ENCODE data around the gene CERS6. TPM values are rescaled to one million over a fixed set of nuclear protein-coding genes. Genes with fewer than 3 reads are reported as not detected.
A peak's percentile ranks its signal among the peaks of the same experiment; 100 is the strongest.

The CERS6 gene
- total RNA-seq, 1 donor from 2014 or later = 30.8 TPM

DNA sequence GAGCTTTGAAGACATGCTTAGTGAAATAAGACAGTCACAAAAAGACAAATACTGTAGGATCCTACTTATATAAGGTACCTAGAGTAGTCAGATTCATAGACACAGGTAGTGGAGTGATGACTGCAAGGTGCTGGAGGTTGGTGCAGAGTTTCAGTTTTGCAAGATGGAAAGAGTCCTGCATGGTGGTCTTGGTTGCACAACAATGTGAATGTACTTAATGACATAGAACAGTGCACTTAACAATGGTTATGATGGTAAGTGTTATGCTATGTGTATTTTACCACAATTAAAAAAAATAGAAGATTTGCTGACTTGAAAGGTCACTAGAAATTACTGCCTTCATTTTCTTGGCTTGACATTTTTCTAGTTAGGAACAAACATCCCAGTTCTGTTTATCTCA lies 9.5 kb downstream of the CERS6 start:
- H3K27ac ChIP-seq (ENCODE audit: low read depth, low read length) = no peak overlapping the region

DNA sequence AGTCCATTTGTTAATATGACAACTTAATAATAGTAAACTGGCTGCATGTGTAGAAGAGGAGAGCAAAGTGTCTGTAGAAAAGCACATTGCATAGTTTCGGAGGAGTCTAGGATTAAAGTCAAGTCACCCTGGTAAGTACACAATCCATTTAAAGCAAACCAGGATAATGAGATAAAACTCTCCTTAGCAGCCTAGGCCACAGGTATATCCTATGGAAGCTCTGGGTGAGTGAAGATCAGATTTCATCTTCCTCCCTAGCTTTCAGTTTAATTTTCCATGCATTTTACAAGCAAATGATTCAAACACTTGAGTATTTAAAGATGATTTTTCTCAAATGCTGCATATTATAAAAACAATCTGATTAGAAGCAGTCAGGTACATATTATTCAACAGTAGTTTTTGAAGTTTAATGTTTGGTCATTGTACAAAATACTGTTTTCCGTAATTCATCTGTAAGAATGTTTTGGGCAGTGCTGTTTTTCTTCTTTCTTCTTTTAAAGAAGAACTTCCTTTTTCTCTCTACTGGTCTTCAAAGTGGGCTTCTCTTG lies 10.2 kb downstream of the CERS6 start:
- Histone ChIP-seq H3K4me1 (ENCODE audit: control insufficient read depth in 3 of 3, insufficient read depth in 3 of 3, low read length in 3 of 3) (peaks cover 9 to 23% (median 14%) of the 10 kb centered on the region in 3 donors), H3K4me3 (ENCODE audit: low read length in 3 of 3) (peak overlapping the region in 1 of 3 donors; percentile 30)

More for the DNA sequence above, 9.5 kb downstream of the CERS6 start:
- no peaks in the 10 kb centered on the region for H3K27me3 ChIP-seq (ENCODE audit: control insufficient read depth in 3 of 3, insufficient read depth in 3 of 3, low read length in 3 of 3)
- no peak overlapping the region for H3K9ac ChIP-seq (ENCODE audit: low read depth in 1 of 3, low read length in 3 of 3)
- no peaks in the 10 kb centered on the region for H3K36me3 ChIP-seq (ENCODE audit: control insufficient read depth in 3 of 3, insufficient read depth in 3 of 3, low read length in 3 of 3)
- peaks cover 9 to 20% (median 10%) of the 10 kb centered on the region in 3 donors for H3K4me1 ChIP-seq (ENCODE audit: control insufficient read depth in 3 of 3, insufficient read depth in 3 of 3, low read length in 3 of 3)
- no peak overlapping the region for H3K4me3 ChIP-seq (ENCODE audit: low read length in 3 of 3)
- H3K9me3 ChIP-seq (ENCODE audit: control insufficient read depth in 3 of 3, low read length in 3 of 3) = no peaks in the 10 kb centered on the region

DNA sequence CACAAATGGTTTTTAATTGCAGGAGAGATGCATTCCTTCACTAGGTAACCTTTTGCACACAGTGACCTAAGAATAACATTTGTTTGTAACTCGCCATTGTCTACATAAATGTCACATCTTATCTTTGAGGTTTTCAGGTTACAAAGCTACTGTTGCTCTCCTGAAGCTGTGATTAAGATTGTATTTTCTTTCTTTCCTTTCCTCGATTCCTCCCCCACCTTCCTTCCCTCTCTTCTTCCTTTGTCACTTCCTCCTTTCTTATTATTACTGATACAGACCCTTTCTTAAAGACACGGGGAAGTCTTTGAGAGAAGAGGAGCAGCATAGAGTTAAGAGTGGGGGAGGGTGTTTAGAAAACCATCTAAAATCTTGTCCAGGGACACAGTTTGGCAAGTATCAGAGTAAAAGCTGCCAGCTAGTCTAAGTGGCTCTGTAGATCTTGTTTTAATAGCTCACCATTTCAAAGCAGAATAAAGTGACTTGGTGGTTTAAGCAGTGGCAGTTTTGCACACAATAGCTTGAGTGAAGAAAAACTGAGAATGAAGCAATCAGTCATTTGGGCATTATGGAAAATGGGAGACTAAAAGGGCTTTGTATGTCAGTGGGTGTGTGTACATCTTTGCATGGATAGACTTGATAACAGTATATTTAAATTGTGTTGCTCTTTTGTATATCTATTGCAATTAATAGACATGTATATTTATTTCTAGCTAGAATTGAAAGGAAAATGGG lies 10.9 kb downstream of the CERS6 start:
- no peaks in the 10 kb centered on the region for H3K27me3 ChIP-seq (ENCODE audit: control insufficient read depth in 3 of 3, insufficient read depth in 3 of 3, low read length in 3 of 3)
- H3K27ac ChIP-seq (ENCODE audit: low read depth, low read length) = no peak overlapping the region
- peak overlapping the region in 1 of 3 donors; percentile 12 for H3K9ac ChIP-seq (ENCODE audit: low read depth in 1 of 3, low read length in 3 of 3)
- no peak overlapping the region for H3K4me3 ChIP-seq (ENCODE audit: low read length in 3 of 3)
- H3K4me1 ChIP-seq (ENCODE audit: control insufficient read depth in 3 of 3, insufficient read depth in 3 of 3, low read length in 3 of 3) = peaks cover 9 to 23% (median 14%) of the 10 kb centered on the region in 3 donors
- no peaks in the 10 kb centered on the region for H3K36me3 ChIP-seq (ENCODE audit: control insufficient read depth in 3 of 3, insufficient read depth in 3 of 3, low read length in 3 of 3)
- H3K9me3 ChIP-seq (ENCODE audit: control insufficient read depth in 3 of 3, low read length in 3 of 3) = no peaks in the 10 kb centered on the region

More for the DNA sequence above, 10.2 kb downstream of the CERS6 start:
- Histone ChIP-seq H3K9me3 (ENCODE audit: control insufficient read depth in 3 of 3, low read length in 3 of 3) (no peaks in the 10 kb centered on the region), H3K27me3 (ENCODE audit: control insufficient read depth in 3 of 3, insufficient read depth in 3 of 3, low read length in 3 of 3) (no peaks in the 10 kb centered on the region), H3K27ac (ENCODE audit: low read depth, low read length) (no peak overlapping the region), H3K9ac (ENCODE audit: low read depth in 1 of 3, low read length in 3 of 3) (no peak overlapping the region), H3K36me3 (ENCODE audit: control insufficient read depth in 3 of 3, insufficient read depth in 3 of 3, low read length in 3 of 3) (no peaks in the 10 kb centered on the region)

DNA sequence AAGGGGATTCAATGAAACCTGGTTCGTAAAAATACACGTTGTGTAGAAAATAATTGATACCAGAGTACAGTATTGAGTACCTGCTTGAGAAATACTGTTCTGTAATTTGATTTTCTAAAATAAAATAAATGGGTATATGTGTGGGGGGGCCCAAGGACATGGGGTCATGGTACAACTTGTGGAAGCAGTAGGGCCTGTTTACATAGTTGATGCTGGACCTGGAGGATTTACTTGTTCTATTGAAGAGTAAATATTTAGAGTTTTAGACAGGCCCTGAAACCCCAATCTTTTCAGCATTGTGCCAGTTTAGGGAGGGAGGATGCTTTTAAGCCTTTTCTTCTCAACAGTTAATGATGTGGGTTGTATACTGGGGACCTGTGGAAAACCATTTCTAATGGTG lies 11.7 kb downstream of the CERS6 start:
- no peaks in the 10 kb centered on the region for H3K9me3 ChIP-seq (ENCODE audit: control insufficient read depth in 3 of 3, low read length in 3 of 3)
- no peaks in the 10 kb centered on the region for H3K36me3 ChIP-seq (ENCODE audit: control insufficient read depth in 3 of 3, insufficient read depth in 3 of 3, low read length in 3 of 3)
- no peak overlapping the region for H3K27ac ChIP-seq (ENCODE audit: low read depth, low read length)
- no peak overlapping the region for H3K9ac ChIP-seq (ENCODE audit: low read depth in 1 of 3, low read length in 3 of 3)
- no peaks in the 10 kb centered on the region for H3K27me3 ChIP-seq (ENCODE audit: control insufficient read depth in 3 of 3, insufficient read depth in 3 of 3, low read length in 3 of 3)
- H3K4me3 ChIP-seq (ENCODE audit: low read length in 3 of 3) = no peak overlapping the region
- H3K4me1 ChIP-seq (ENCODE audit: control insufficient read depth in 3 of 3, insufficient read depth in 3 of 3, low read length in 3 of 3) = peaks cover 9 to 23% (median 14%) of the 10 kb centered on the region in 3 donors

DNA sequence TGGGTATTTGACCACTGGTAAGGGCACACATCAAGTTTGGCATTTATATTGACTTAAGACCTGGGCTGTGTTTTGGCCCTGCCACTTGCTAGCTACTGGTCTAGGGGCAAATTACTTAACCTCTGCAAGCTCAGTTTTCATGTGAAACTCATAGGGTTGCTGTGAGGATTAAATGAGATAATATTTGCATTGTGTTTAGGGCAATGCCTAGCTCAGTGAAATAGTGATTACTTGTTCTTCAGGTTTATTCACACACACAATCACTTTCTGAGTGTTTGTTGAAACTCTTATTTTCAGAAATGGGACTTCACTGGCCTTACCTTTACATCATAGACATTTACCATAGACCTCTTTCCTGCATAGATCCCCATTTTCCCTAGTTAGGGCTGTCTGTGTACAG lies 12.3 kb downstream of the CERS6 start:
- no peaks in the 10 kb centered on the region for H3K36me3 ChIP-seq (ENCODE audit: control insufficient read depth in 3 of 3, insufficient read depth in 3 of 3, low read length in 3 of 3)
- H3K4me3 ChIP-seq (ENCODE audit: low read length in 3 of 3) = no peak overlapping the region
- H3K9me3 ChIP-seq (ENCODE audit: control insufficient read depth in 3 of 3, low read length in 3 of 3) = no peaks in the 10 kb centered on the region
- no peaks in the 10 kb centered on the region for H3K27me3 ChIP-seq (ENCODE audit: control insufficient read depth in 3 of 3, insufficient read depth in 3 of 3, low read length in 3 of 3)
- H3K9ac ChIP-seq (ENCODE audit: low read depth in 1 of 3, low read length in 3 of 3) = no peak overlapping the region
- peaks cover 9 to 23% (median 14%) of the 10 kb centered on the region in 3 donors for H3K4me1 ChIP-seq (ENCODE audit: control insufficient read depth in 3 of 3, insufficient read depth in 3 of 3, low read length in 3 of 3)
- no peak overlapping the region for H3K27ac ChIP-seq (ENCODE audit: low read depth, low read length)

DNA sequence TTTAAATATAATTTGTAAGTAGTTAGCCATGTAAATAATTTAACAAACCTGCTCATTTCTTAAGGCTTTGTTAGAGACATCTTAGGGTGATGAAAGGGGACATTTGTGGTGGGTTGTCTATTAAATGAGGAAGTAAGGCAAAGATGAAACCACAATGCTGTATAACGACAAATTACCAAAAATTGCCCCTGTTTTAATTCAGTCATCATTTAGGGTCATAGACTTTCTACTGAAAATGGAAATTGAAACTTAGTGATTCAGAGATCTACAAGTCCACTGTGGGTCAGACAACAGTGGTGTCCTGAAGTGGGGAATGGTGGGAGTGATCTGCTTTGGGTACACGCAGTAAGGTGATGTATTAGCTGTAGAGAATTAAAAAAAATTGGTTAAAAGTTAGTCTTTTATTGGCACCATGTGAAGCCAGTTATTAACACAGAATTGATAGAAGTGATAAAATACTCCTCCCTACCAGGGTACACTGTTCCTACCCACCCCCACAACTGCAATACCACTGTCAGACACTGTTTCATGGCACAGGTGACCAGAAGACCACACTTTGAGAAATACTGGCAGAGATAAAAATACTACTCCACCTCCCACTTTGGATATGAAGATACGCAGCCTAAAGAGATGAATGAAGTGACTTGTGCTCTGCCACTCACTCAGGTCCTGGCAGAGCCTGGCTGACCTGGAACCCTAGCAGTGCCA lies 13.4 kb downstream of the CERS6 start:
- H3K9ac ChIP-seq (ENCODE audit: low read depth in 1 of 3, low read length in 3 of 3) = no peak overlapping the region
- no peak overlapping the region for H3K4me3 ChIP-seq (ENCODE audit: low read length in 3 of 3)
- H3K9me3 ChIP-seq (ENCODE audit: control insufficient read depth in 3 of 3, low read length in 3 of 3) = no peaks in the 10 kb centered on the region
- no peaks in the 10 kb centered on the region for H3K27me3 ChIP-seq (ENCODE audit: control insufficient read depth in 3 of 3, insufficient read depth in 3 of 3, low read length in 3 of 3)
- no peak overlapping the region for H3K27ac ChIP-seq (ENCODE audit: low read depth, low read length)
- H3K36me3 ChIP-seq (ENCODE audit: control insufficient read depth in 3 of 3, insufficient read depth in 3 of 3, low read length in 3 of 3) = no peaks in the 10 kb centered on the region
- H3K4me1 ChIP-seq (ENCODE audit: control insufficient read depth in 3 of 3, insufficient read depth in 3 of 3, low read length in 3 of 3) = peaks cover 9 to 23% (median 14%) of the 10 kb centered on the region in 3 donors

DNA sequence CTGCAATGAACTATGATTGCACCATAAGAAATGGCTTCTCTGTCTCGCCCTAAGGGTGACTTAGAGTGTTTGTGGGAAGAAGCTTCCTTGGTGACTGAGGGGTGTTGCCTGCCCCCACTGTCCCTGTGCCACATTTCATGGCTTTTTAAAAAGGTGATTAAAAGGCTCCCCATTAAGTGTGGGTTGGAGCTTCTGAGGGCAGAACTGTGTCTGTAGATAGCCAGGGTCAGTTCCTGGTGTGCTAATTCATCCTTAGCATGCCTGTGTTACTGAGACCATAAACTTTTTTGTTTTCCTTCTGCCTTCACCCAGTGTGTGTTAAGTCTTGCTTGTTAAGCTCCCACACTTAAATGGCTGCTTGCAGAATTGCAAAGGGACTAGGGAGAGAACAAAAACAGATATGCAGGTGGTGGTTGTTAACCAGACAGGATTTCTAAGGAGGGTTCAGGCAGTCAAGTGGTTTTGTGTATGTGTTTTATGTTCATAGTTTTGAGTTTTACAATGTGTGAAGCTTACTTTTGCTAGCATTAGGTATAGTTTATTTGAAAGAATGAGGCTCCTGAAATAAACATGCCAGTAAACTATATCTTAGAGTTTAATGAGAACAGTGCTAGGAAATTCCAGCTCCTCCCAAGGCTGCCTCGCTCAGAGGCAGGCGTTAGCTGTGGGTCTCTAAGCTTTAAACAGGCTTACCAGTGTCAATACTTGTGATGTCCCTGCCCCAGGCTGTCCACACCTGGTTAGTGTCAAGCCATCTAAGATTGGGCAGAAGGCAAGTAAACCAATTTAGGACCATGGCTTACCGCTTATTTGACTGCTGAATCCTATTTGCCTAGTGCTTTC lies 14.5 kb downstream of the CERS6 start:
- no peak overlapping the region for H3K9ac ChIP-seq (ENCODE audit: low read depth in 1 of 3, low read length in 3 of 3)
- no peak overlapping the region for H3K4me3 ChIP-seq (ENCODE audit: low read length in 3 of 3)
- H3K27me3 ChIP-seq (ENCODE audit: control insufficient read depth in 3 of 3, insufficient read depth in 3 of 3, low read length in 3 of 3) = no peaks in the 10 kb centered on the region
- H3K9me3 ChIP-seq (ENCODE audit: control insufficient read depth in 3 of 3, low read length in 3 of 3) = no peaks in the 10 kb centered on the region
- H3K4me1 ChIP-seq (ENCODE audit: control insufficient read depth in 3 of 3, insufficient read depth in 3 of 3, low read length in 3 of 3) = peaks cover 9 to 23% (median 14%) of the 10 kb centered on the region in 3 donors
- H3K27ac ChIP-seq (ENCODE audit: low read depth, low read length) = no peak overlapping the region
- no peaks in the 10 kb centered on the region for H3K36me3 ChIP-seq (ENCODE audit: control insufficient read depth in 3 of 3, insufficient read depth in 3 of 3, low read length in 3 of 3)

DNA sequence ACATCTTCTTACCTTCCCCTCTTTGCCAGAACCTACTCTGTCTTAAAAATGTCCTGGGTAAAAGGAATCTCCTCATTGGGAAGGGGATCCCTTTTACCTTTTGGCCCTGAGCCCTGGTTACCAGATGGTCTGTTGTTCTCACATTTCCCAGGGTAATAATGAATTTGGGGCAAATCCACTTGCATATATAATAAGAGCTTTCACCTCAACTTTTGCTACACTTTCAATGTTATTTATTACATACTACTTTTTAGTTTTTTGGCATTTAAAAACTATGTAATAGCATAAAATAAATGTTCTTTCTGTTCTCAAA lies 15.0 kb downstream of the CERS6 start:
- Histone ChIP-seq H3K4me1 (ENCODE audit: control insufficient read depth in 3 of 3, insufficient read depth in 3 of 3, low read length in 3 of 3) (peaks cover 9 to 20% (median 14%) of the 10 kb centered on the region in 3 donors), H3K4me3 (ENCODE audit: low read length in 3 of 3) (no peak overlapping the region), H3K27ac (ENCODE audit: low read depth, low read length) (no peak overlapping the region), H3K9ac (ENCODE audit: low read depth in 1 of 3, low read length in 3 of 3) (no peak overlapping the region), H3K27me3 (ENCODE audit: control insufficient read depth in 3 of 3, insufficient read depth in 3 of 3, low read length in 3 of 3) (no peaks in the 10 kb centered on the region), H3K36me3 (ENCODE audit: control insufficient read depth in 3 of 3, insufficient read depth in 3 of 3, low read length in 3 of 3) (no peaks in the 10 kb centered on the region), H3K9me3 (ENCODE audit: control insufficient read depth in 3 of 3, low read length in 3 of 3) (no peaks in the 10 kb centered on the region)

DNA sequence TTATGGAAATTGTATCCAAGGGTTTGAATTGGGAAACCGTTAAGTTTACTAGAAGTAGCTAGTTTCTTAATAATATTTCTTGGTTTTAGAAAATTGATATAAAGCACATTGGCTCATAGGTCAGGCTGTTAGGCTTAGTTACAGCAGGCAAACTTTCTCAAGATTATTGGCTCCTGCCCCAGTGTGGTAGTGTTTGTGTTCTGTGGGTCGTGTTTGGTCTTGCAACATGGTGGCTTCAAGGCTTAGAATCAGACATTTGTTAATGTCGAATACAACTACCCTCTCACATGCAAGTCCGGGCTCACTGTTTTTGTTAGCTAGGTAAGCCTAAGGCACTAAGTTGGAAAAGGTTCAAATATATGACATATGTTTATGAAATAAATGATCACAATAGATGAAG lies 19.6 kb downstream of the CERS6 start:
- H3K9ac ChIP-seq (ENCODE audit: low read depth in 1 of 3, low read length in 3 of 3) = no peak overlapping the region
- no peaks in the 10 kb centered on the region for H3K27me3 ChIP-seq (ENCODE audit: control insufficient read depth in 3 of 3, insufficient read depth in 3 of 3, low read length in 3 of 3)
- H3K36me3 ChIP-seq (ENCODE audit: control insufficient read depth in 3 of 3, insufficient read depth in 3 of 3, low read length in 3 of 3) = no peaks in the 10 kb centered on the region
- H3K4me3 ChIP-seq (ENCODE audit: low read length in 3 of 3) = no peak overlapping the region
- H3K4me1 ChIP-seq (ENCODE audit: control insufficient read depth in 3 of 3, insufficient read depth in 3 of 3, low read length in 3 of 3) = peaks cover 0 to 5% (median 4%) of the 10 kb centered on the region in 3 donors
- no peaks in the 10 kb centered on the region for H3K9me3 ChIP-seq (ENCODE audit: control insufficient read depth in 3 of 3, low read length in 3 of 3)
- H3K27ac ChIP-seq (ENCODE audit: low read depth, low read length) = no peak overlapping the region

All from skeletal muscle tissue (tissue), 4 donors.